Measurements from ENCODE around the gene SKAP2. TPM values are rescaled to one million over a fixed set of nuclear protein-coding genes. Genes with fewer than 3 reads are reported as not detected.
A peak's percentile ranks its signal among the peaks of the same experiment; 100 is the strongest.

SKAP2 gene
- total and polyA plus RNA-seq, 10 of the 15 experiments (the other 5 are each of a cell fraction or from before 2014, with no cell fraction given) = 10.9 to 40.6 (median 23.5) TPM

GRCh38 chr7:26688388-26688787 is 176.0 kb downstream of the SKAP2 start:
- POLR2A ChIA-PET = no interaction called here
- no peaks in the 10 kb centered on the region for H3K9me3 ChIP-seq (replicated peaks; ENCODE audit: control insufficient read depth, insufficient read depth, low read length)
- CTCF ChIA-PET = interaction anchor here (0.7 to 6.0 kb wide), 8 partner anchors 9 to 474 kb away, joined by 3 to 48 read pairs (median 5); no protein-coding TSS in a partner anchor
- no peak overlapping the region for H2AFZ ChIP-seq (ENCODE audit: control insufficient read depth, low read depth, low read length)
- SMC1A ChIA-PET (ENCODE audit: uncharacterized antibody, unreplicated experiment) = interaction anchor here (0.8 to 4.6 kb wide), 4 partner anchors 8 to 317 kb away, joined by 3 to 17 read pairs (median 3); no protein-coding TSS in a partner anchor
- intact Hi-C loops (cut with micrococcal nuclease; ENCODE audit: unreplicated experiment) = no loop called here
- H3K79me2 ChIP-seq (ENCODE audit: control insufficient read depth, insufficient read depth, low read length) = no peaks in the 10 kb centered on the region
- BruUV-seq (replicated peaks) = no TSS peak
- H3K9ac ChIP-seq (ENCODE audit: control insufficient read depth, insufficient read depth, low read length) = no peak overlapping the region
- no peaks in the 10 kb centered on the region for H4K20me1 ChIP-seq (ENCODE audit: control insufficient read depth, insufficient read depth)
- no peak overlapping the region for H3K4me3 ChIP-seq
- H3K4me2 ChIP-seq (ENCODE audit: control insufficient read depth, insufficient read depth) = peak overlapping the region; percentile 41; the same call in 1 of the 2 replicates
- in situ Hi-C loops (cut with MboI) = no loop called here
- no peaks in the 10 kb centered on the region for H3K27me3 ChIP-seq (replicated peaks in 1 of 2; ENCODE audit: control insufficient read depth in 2 of 2, insufficient read depth in 2 of 2, low read length in 1 of 2)
- DNase-seq (ENCODE audit: low read depth, low spot score) (no peak), ATAC-seq (peak; percentile 43), FAIRE-seq (no peak)
- RAD21 ChIA-PET (ENCODE audit: unreplicated experiment) = interaction anchor here (0.7 kb wide), 1 partner anchor 170 kb away, joined by 3 read pairs; no protein-coding TSS in a partner anchor
- H3K27ac ChIP-seq (ENCODE audit: control insufficient read depth, insufficient read depth) = no peak overlapping the region
- TF ChIP-seq LARP7 (IDR thresholded peaks at IDR 0.05) = no peak
- no peak for TF ChIP-seq SIN3A (IDR thresholded peaks at IDR 0.05; ENCODE audit: low read depth, low read length)
- TF ChIP-seq SMC3 (IDR thresholded peaks at IDR 0.05; ENCODE audit: borderline replicate concordance, low read length) = no peak
- no peak for TF ChIP-seq ESRRA (IDR thresholded peaks at IDR 0.05; ENCODE audit: low read length)
- no peaks in the 10 kb centered on the region for H3K36me3 ChIP-seq (ENCODE audit: control insufficient read depth in 2 of 2, insufficient read depth in 2 of 2, low read length in 1 of 2)
- peaks cover 14% of the 10 kb centered on the region; the same call in 1 of the 2 replicates for H3K4me1 ChIP-seq (ENCODE audit: control insufficient read depth, insufficient read depth, low read length)

GRCh38 chr7:26687032-26687431 is 177.4 kb downstream of the SKAP2 start:
- ChIA-PET SMC1A (ENCODE audit: uncharacterized antibody, unreplicated experiment) (interaction anchor here (0.6 to 4.6 kb wide), 17 partner anchors 11 to 474 kb away, joined by 3 to 17 read pairs (median 4); no protein-coding TSS in a partner anchor), RAD21 (ENCODE audit: unreplicated experiment) (interaction anchor here (0.9 to 1.5 kb wide), 5 partner anchors 153 to 476 kb away, joined by 3 to 10 read pairs (median 3); no protein-coding TSS in a partner anchor), POLR2A (interaction anchor here (1.1 to 1.4 kb wide), 2 partner anchors 176 to 410 kb away, joined by 3 to 4 read pairs; no protein-coding TSS in a partner anchor), CTCF (interaction anchor here (0.6 to 6.0 kb wide), 35 partner anchors 9 to 1231 kb away, joined by 3 to 48 read pairs (median 4); no protein-coding TSS in a partner anchor)
- intact Hi-C loops (cut with micrococcal nuclease; ENCODE audit: unreplicated experiment) (loop anchor here (2.0 kb wide), 1 partner anchor 474 kb away; no protein-coding TSS in a partner anchor), in situ Hi-C loops (cut with MboI) (no loop called here)
- no TSS peak for BruUV-seq (replicated peaks)
- Histone ChIP-seq H3K36me3 (ENCODE audit: control insufficient read depth in 2 of 2, insufficient read depth in 2 of 2, low read length in 1 of 2) (no peaks in the 10 kb centered on the region), H2AFZ (ENCODE audit: control insufficient read depth, low read depth, low read length) (no peak overlapping the region), H3K9me3 (replicated peaks; ENCODE audit: control insufficient read depth, insufficient read depth, low read length) (no peaks in the 10 kb centered on the region), H3K79me2 (ENCODE audit: control insufficient read depth, insufficient read depth, low read length) (no peaks in the 10 kb centered on the region), H3K27me3 (replicated peaks in 1 of 2; ENCODE audit: control insufficient read depth in 2 of 2, insufficient read depth in 2 of 2, low read length in 1 of 2) (no peaks in the 10 kb centered on the region), H3K4me1 (ENCODE audit: control insufficient read depth, insufficient read depth, low read length) (peaks cover 14% of the 10 kb centered on the region; the same call in 1 of the 2 replicates), H3K4me2 (ENCODE audit: control insufficient read depth, insufficient read depth) (no peak overlapping the region), H3K4me3 (no peak overlapping the region), H3K9ac (ENCODE audit: control insufficient read depth, insufficient read depth, low read length) (no peak overlapping the region), H4K20me1 (ENCODE audit: control insufficient read depth, insufficient read depth) (no peaks in the 10 kb centered on the region), H3K27ac (ENCODE audit: control insufficient read depth, insufficient read depth) (no peak overlapping the region)
- ATAC-seq (no peak), DNase-seq (ENCODE audit: low read depth, low spot score) (no peak), FAIRE-seq (no peak)
- TF ChIP-seq SPI1 (IDR thresholded peaks at IDR 0.05; ENCODE audit: borderline replicate concordance, insufficient read depth, low read depth, low read length) = no peak
- WGBS (ENCODE audit: insufficient coverage, insufficient replicate concordance, low lambda C conversion rate, missing lambda C conversion rate) = 84% methylated on average over 4 of the region's 4 CpGs

Data from GM12878 (cell line).